Thyroid gland (tissue), 4 donors: ENCODE results near the gene RFLNA.

ENCODE experiments used
- CTCF ChIP-seq, 6 experiments: fragments of 200-600 bp in 3 of 6; fragments of 450-650 bp in 3 of 6; sonication (generic) in 3 of 6; IDR thresholded peaks; one replicate each; pipeline ENCODE4 v1.5.1; 2016 to 2019; ENCODE audit warnings: antibody characterized with exemption in 6 of 6, mild to moderate bottlenecking in 2 of 6, inconsistent platforms in 1 of 6, moderate library complexity in 1 of 6
- POLR2A ChIP-seq, 2 donors: fragments of 450-650 bp; IDR thresholded peaks; one replicate each; pipeline ENCODE4 v1.6.1; 2017; ENCODE audit warnings: antibody characterized with exemption in 2 of 2, mild to moderate bottlenecking in 2 of 2, moderate library complexity in 1 of 2

GRCh38 chr12:124352839-124353238 lies 57.9 kb downstream of the RFLNA start:
- TF ChIP-seq POLR2A (IDR thresholded peaks at IDR 0.05) = no peak
- TF ChIP-seq CTCF (IDR thresholded peaks at IDR 0.05) = no peak
